ENCODE results near the gene RBX1. TPM values are rescaled to one million over a fixed set of nuclear protein-coding genes. Genes with fewer than 3 reads are reported as not detected.

Gene RBX1
- total RNA-seq, result 69.2 and 79.3 TPM in 2 replicates

GRCh38 chr22:40950962-40951794 lies at the start of gene RBX1:
TSS of gene RBX1 (plus strand) at chr22:40951378. CDS start at chr22:40951399, 21 bp downstream.

Other genes starting within 250 kb of the RBX1 start
- gene SLC25A17, start 132.0 kb upstream of the RBX1 start, total RNA-seq, result 15.8 and 19.1 TPM in 2 replicates
- gene ST13, start 94.7 kb upstream of the RBX1 start, total RNA-seq, result 202 and 254 TPM in 2 replicates
- gene XPNPEP3, start 94.2 kb upstream of the RBX1 start, total RNA-seq, result 5.1 and 7.4 TPM in 2 replicates
- gene DNAJB7, start 89.3 kb upstream of the RBX1 start, total RNA-seq, result not detected in 2 replicates
- 35.5 and 37.7 TPM in 2 replicates for gene EP300, start 141.2 kb downstream of the RBX1 start, total RNA-seq